ENCODE measurements around the gene COPG1. TPM values are rescaled to one million over a fixed set of nuclear protein-coding genes. Genes with fewer than 3 reads are reported as not detected.

COPG1 gene
- total and polyA plus RNA-seq, 2 of the 13 experiments (the other 11 are each of a cell fraction or from before 2014, with no cell fraction given) = 98.6 to 166 TPM

- TF ChIP-seq CEBPZ (IDR thresholded peaks at IDR 0.05; ENCODE audit: low read length) (no peak), MLXIP (CRISPR knock-in tag; IDR thresholded peaks at IDR 0.05; ENCODE audit: borderline replicate concordance) (no peak), NFIB (CRISPR knock-in tag; IDR thresholded peaks at IDR 0.05; ENCODE audit: borderline replicate concordance) (no peak), ZC3H4 (CRISPR knock-in tag; IDR thresholded peaks at IDR 0.05; ENCODE audit: borderline replicate concordance) (peak; percentile 94), ETS1 (CRISPR knock-in tag; IDR thresholded peaks at IDR 0.05) (0 out of 2 replicates have a peak, but pooled peaks have one; percentile 31), AFF4 (CRISPR knock-in tag; IDR thresholded peaks at IDR 0.05) (peak; percentile 90), ZFP90 (CRISPR knock-in tag; IDR thresholded peaks at IDR 0.05; ENCODE audit: borderline replicate concordance) (no peak), FOXC1 (CRISPR knock-in tag; IDR thresholded peaks at IDR 0.05; ENCODE audit: borderline replicate concordance) (0 out of 2 replicates have a peak, but pooled peaks have one; percentile 6), DMAP1 (CRISPR knock-in tag; IDR thresholded peaks at IDR 0.05) (0 out of 2 replicates have a peak, but pooled peaks have one; percentile 5), CREB3 (CRISPR knock-in tag; IDR thresholded peaks at IDR 0.05) (0 out of 2 replicates have a peak, but pooled peaks have one; percentile 39), ZNF761 (CRISPR knock-in tag; conservative IDR thresholded peaks at IDR 0.05) (no peak; the same call in 1 of the 2 replicates), ZNF704 (CRISPR knock-in tag; IDR thresholded peaks at IDR 0.05; ENCODE audit: borderline replicate concordance) (no peak), PRPF4 (IDR thresholded peaks at IDR 0.05; ENCODE audit: low read depth, low read length, poor library complexity, severe bottlenecking) (no peak)
These were observed 66.0 kb downstream of the COPG1 start (continued) for GRCh38 chr3:129315223-129315997.
